Vagina (tissue), 2 donors: ENCODE data around the gene KCNK10.

Source experiments
- CTCF ChIP-seq, 3 experiments: fragments of 450-650 bp in 2 of 3; fragments of 200-600 bp in 1 of 3; sonication (generic) in 1 of 3; IDR thresholded peaks; one replicate each; pipeline ENCODE4 v1.5.1; 2017 to 2019; ENCODE audit warnings: antibody characterized with exemption in 3 of 3, mild to moderate bottlenecking in 2 of 3, moderate library complexity in 2 of 3
- POLR2AphosphoS5 ChIP-seq, 2 donors: sonication (generic); formaldehyde crosslinking; IDR thresholded peaks; one replicate each; pipeline ENCODE4 v1.9.0; 2017; ENCODE audit warnings: antibody characterized with exemption in 2 of 2, mild to moderate bottlenecking in 2 of 2, low read depth in 1 of 2; ENCODE audit not compliant: insufficient read depth in 1 of 2

- TF ChIP-seq POLR2AphosphoS5 (IDR thresholded peaks at IDR 0.05; ENCODE audit: insufficient read depth in 1 of 2, low read depth in 1 of 2) (no peak), CTCF (IDR thresholded peaks at IDR 0.05) (no peak)
Measured at GRCh38 chr14:88140874-88141273, 182.2 kb downstream of the KCNK10 start.
